ENCODE results near the gene PTPN3. TPM values are rescaled to one million over a fixed set of nuclear protein-coding genes. Genes with fewer than 3 reads are reported as not detected.

Gene PTPN3
- total and polyA plus RNA-seq, 2 donors (not counting 1 experiment from before 2014, with no cell fraction given): not detected

GRCh38 chr9:109518621-109519335 is 20.7 kb upstream of the PTPN3 start:
- ATAC-seq (ENCODE audit: low read depth) (no peak), DNase-seq (no peak)
- H3K4me2 ChIP-seq (replicated peaks; ENCODE audit: low read depth, low read length, poor library complexity, severe bottlenecking): no peak overlapping the region
- H3K4me1 Mint-ChIP-seq: no peaks in the 10 kb centered on the region
- no peaks in the 10 kb centered on the region for H3K9me3 Mint-ChIP-seq (ENCODE audit: insufficient read depth)
- no peaks in the 10 kb centered on the region for H3K9me3 ChIP-seq (ENCODE audit: control extremely low read depth in 1 of 3, control insufficient read depth in 2 of 3, insufficient read depth in 1 of 3, low read length in 2 of 3)
- H3K9ac ChIP-seq (ENCODE audit: low read length): no peak overlapping the region
- H3K27me3 ChIP-seq (replicated peaks in 1 of 4; ENCODE audit: control extremely low read depth in 1 of 4, control insufficient read depth in 3 of 4, insufficient read depth in 4 of 4, low read length in 3 of 4): peaks cover 0 to 2% (median 0%) of the 10 kb centered on the region in 4 experiments
- 80% methylated on average over 1 of the region's 4 CpGs for WGBS (ENCODE audit: insufficient coverage)
- no peaks in the 10 kb centered on the region for H3K79me2 ChIP-seq (ENCODE audit: control insufficient read depth, insufficient read depth, low read length)
- H4K20me1 ChIP-seq (ENCODE audit: control insufficient read depth, insufficient read depth, low read length, poor library complexity, severe bottlenecking): no peaks in the 10 kb centered on the region
- H3K27ac ChIP-seq (ENCODE audit: low read length in 2 of 2): no peak overlapping the region
- no peak overlapping the region for H3K4me3 ChIP-seq (ENCODE audit: control extremely low read depth in 1 of 5, extremely low read depth in 1 of 5, insufficient read depth in 1 of 5, low read depth in 2 of 5, low read length in 4 of 5)
- ChIA-PET POLR2A (no interaction called here), CTCF (no interaction called here)
- H2AFZ ChIP-seq (ENCODE audit: insufficient read depth, low read depth, low read length, poor library complexity, severe bottlenecking): no peak overlapping the region
- no peak overlapping the region for H3K27ac Mint-ChIP-seq
- H3K36me3 ChIP-seq (replicated peaks in 1 of 2; ENCODE audit: control extremely low read depth in 1 of 2, control insufficient read depth in 1 of 2, extremely low read depth in 1 of 2, insufficient read depth in 2 of 2, low read length in 1 of 2): no peaks in the 10 kb centered on the region
- H3K27me3 Mint-ChIP-seq: peaks cover 29% of the 10 kb centered on the region
- H3K4me3 Mint-ChIP-seq: no peak overlapping the region
- intact Hi-C loops (cut with micrococcal nuclease): no loop called here
- TF ChIP-seq, protein P1, sequence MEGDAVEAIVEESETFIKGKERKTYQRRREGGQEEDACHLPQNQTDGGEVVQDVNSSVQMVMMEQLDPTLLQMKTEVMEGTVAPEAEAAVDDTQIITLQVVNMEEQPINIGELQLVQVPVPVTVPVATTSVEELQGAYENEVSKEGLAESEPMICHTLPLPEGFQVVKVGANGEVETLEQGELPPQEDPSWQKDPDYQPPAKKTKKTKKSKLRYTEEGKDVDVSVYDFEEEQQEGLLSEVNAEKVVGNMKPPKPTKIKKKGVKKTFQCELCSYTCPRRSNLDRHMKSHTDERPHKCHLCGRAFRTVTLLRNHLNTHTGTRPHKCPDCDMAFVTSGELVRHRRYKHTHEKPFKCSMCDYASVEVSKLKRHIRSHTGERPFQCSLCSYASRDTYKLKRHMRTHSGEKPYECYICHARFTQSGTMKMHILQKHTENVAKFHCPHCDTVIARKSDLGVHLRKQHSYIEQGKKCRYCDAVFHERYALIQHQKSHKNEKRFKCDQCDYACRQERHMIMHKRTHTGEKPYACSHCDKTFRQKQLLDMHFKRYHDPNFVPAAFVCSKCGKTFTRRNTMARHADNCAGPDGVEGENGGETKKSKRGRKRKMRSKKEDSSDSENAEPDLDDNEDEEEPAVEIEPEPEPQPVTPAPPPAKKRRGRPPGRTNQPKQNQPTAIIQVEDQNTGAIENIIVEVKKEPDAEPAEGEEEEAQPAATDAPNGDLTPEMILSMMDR (IDR thresholded peaks at IDR 0.05): no peak
- TF ChIP-seq EZH2 (IDR thresholded peaks at IDR 0.05; ENCODE audit: borderline replicate concordance, insufficient read depth, low read depth, low read length, poor library complexity, severe bottlenecking): no peak
- no peaks in the 10 kb centered on the region for H3K4me1 ChIP-seq (ENCODE audit: control insufficient read depth in 2 of 2, insufficient read depth in 2 of 2, low read length in 2 of 2)

- H3K27me3 Mint-ChIP-seq: peaks cover 30% of the 10 kb centered on the region
- no peaks in the 10 kb centered on the region for H3K4me1 Mint-ChIP-seq
- H3K9me3 Mint-ChIP-seq (ENCODE audit: insufficient read depth): no peaks in the 10 kb centered on the region
- TF ChIP-seq EZH2 (IDR thresholded peaks at IDR 0.05; ENCODE audit: borderline replicate concordance, insufficient read depth, low read depth, low read length, poor library complexity, severe bottlenecking): no peak
- TF ChIP-seq, protein P1 (IDR thresholded peaks at IDR 0.05): no peak
- Histone ChIP-seq H4K20me1 (ENCODE audit: control insufficient read depth, insufficient read depth, low read length, poor library complexity, severe bottlenecking) (no peaks in the 10 kb centered on the region), H3K9me3 (ENCODE audit: control extremely low read depth in 1 of 3, control insufficient read depth in 2 of 3, insufficient read depth in 1 of 3, low read length in 2 of 3) (no peaks in the 10 kb centered on the region), H3K4me1 (ENCODE audit: control insufficient read depth in 2 of 2, insufficient read depth in 2 of 2, low read length in 2 of 2) (no peaks in the 10 kb centered on the region), H3K4me2 (replicated peaks; ENCODE audit: low read depth, low read length, poor library complexity, severe bottlenecking) (no peak overlapping the region), H3K36me3 (replicated peaks in 1 of 2; ENCODE audit: control extremely low read depth in 1 of 2, control insufficient read depth in 1 of 2, extremely low read depth in 1 of 2, insufficient read depth in 2 of 2, low read length in 1 of 2) (no peaks in the 10 kb centered on the region), H2AFZ (ENCODE audit: insufficient read depth, low read depth, low read length, poor library complexity, severe bottlenecking) (no peak overlapping the region), H3K4me3 (ENCODE audit: control extremely low read depth in 1 of 5, extremely low read depth in 1 of 5, insufficient read depth in 1 of 5, low read depth in 2 of 5, low read length in 4 of 5) (no peak overlapping the region), H3K9ac (ENCODE audit: low read length) (no peak overlapping the region), H3K27ac (ENCODE audit: low read length in 2 of 2) (no peak overlapping the region), H3K27me3 (replicated peaks in 1 of 4; ENCODE audit: control extremely low read depth in 1 of 4, control insufficient read depth in 3 of 4, insufficient read depth in 4 of 4, low read length in 3 of 4) (no peaks in the 10 kb centered on the region), H3K79me2 (ENCODE audit: control insufficient read depth, insufficient read depth, low read length) (no peaks in the 10 kb centered on the region)
- DNase-seq (no peak), ATAC-seq (ENCODE audit: low read depth) (no peak)
- intact Hi-C loops (cut with micrococcal nuclease): no loop called here
- no peak overlapping the region for H3K27ac Mint-ChIP-seq
- H3K4me3 Mint-ChIP-seq: no peak overlapping the region
- ChIA-PET POLR2A (no interaction called here), CTCF (interaction anchor here (1.0 kb wide), 1 partner anchor 22 kb away, joined by 4 read pairs; no protein-coding TSS in a partner anchor)
- WGBS (ENCODE audit: insufficient coverage): 71% methylated on average over 1 of the region's 1 CpG
Observed at GRCh38 chr9:109517901-109518377, 19.8 kb upstream of the PTPN3 start.

All from B cell (primary cell).